ENCODE results near the gene SLC1A1. TPM values are rescaled to one million over a fixed set of nuclear protein-coding genes. Genes with fewer than 3 reads are reported as not detected.

Gene SLC1A1
- total RNA-seq, 1 experiment from 2014 or later: 8.5 TPM

GRCh38 chr9:4507306-4508130 lies 17.2 kb downstream of the SLC1A1 start:
- Mint-ChIP-seq H3K27me3 (ENCODE audit: low read depth) (peaks cover 5% of the 10 kb centered on the region; the same call in 1 of the 2 replicates), H3K36me3 (no peaks in the 10 kb centered on the region; the same call in 1 of the 2 replicates), H3K4me1 (peaks cover 14% of the 10 kb centered on the region), H3K4me3 (no peak overlapping the region), H3K9me3 (no peaks in the 10 kb centered on the region), H3K27ac (no peak overlapping the region)
- POLR2A ChIA-PET: interaction anchor here (0.7 kb wide), 1 partner anchor 1706 kb away, joined by 3 read pairs; no protein-coding TSS in a partner anchor
- TF ChIP-seq FOXP1 (CRISPR knock-in tag; IDR thresholded peaks at IDR 0.05; ENCODE audit: borderline replicate concordance) (no peak), E2F5 (CRISPR knock-in tag; IDR thresholded peaks at IDR 0.05) (no peak), NFE2L1 (CRISPR knock-in tag; IDR thresholded peaks at IDR 0.05) (no peak), IRF1 (CRISPR knock-in tag; IDR thresholded peaks at IDR 0.05) (no peak), FOXK1 (CRISPR knock-in tag; IDR thresholded peaks at IDR 0.05) (no peak), ZNF416 (CRISPR knock-in tag; IDR thresholded peaks at IDR 0.05) (no peak), IRF2 (CRISPR knock-in tag; IDR thresholded peaks at IDR 0.05; ENCODE audit: borderline replicate concordance, low read depth) (no peak), ZNF423 (CRISPR knock-in tag; IDR thresholded peaks at IDR 0.05) (no peak), ATF3 (CRISPR knock-in tag; conservative IDR thresholded peaks at IDR 0.05) (no peak), SMAD3 (CRISPR knock-in tag; IDR thresholded peaks at IDR 0.05; ENCODE audit: borderline replicate concordance) (no peak), MXD4 (CRISPR knock-in tag; IDR thresholded peaks at IDR 0.05; ENCODE audit: borderline replicate concordance) (no peak), RELA (CRISPR knock-in tag; IDR thresholded peaks at IDR 0.05; ENCODE audit: borderline replicate concordance) (no peak)
- no peak for ATAC-seq
- DNase-seq (ENCODE audit: low spot score): no peak
- CTCF ChIA-PET: interaction anchor here (2.5 kb wide), 1 partner anchor 42 kb away, joined by 9 read pairs; no protein-coding TSS in a partner anchor

GRCh38 chr9:4508246-4508906 lies 18.1 kb downstream of the SLC1A1 start:
- H3K27me3 Mint-ChIP-seq (ENCODE audit: low read depth): peaks cover 12% of the 10 kb centered on the region
- no peak overlapping the region; the same call in 1 of the 2 replicates for H3K27ac Mint-ChIP-seq
- ChIA-PET POLR2A (no interaction called here), CTCF (interaction anchor here (2.5 kb wide), 1 partner anchor 41 kb away, joined by 9 read pairs; no protein-coding TSS in a partner anchor)
- H3K4me3 Mint-ChIP-seq: no peak overlapping the region
- TF ChIP-seq ZNF425 (CRISPR knock-in tag; conservative IDR thresholded peaks at IDR 0.05) (no peak), KAT7 (CRISPR knock-in tag; IDR thresholded peaks at IDR 0.05; ENCODE audit: borderline replicate concordance) (no peak), USF1 (CRISPR knock-in tag; IDR thresholded peaks at IDR 0.05) (no peak), ZNF512 (CRISPR knock-in tag; IDR thresholded peaks at IDR 0.05; ENCODE audit: borderline replicate concordance) (no peak), SMAD3 (CRISPR knock-in tag; IDR thresholded peaks at IDR 0.05; ENCODE audit: borderline replicate concordance) (no peak), RORB (CRISPR knock-in tag; IDR thresholded peaks at IDR 0.05) (no peak), TEAD4 (CRISPR knock-in tag; IDR thresholded peaks at IDR 0.05) (no peak), MXD4 (CRISPR knock-in tag; IDR thresholded peaks at IDR 0.05; ENCODE audit: borderline replicate concordance) (no peak), NFYB (CRISPR knock-in tag; conservative IDR thresholded peaks at IDR 0.05; ENCODE audit: low read depth) (no peak), CDX4 (CRISPR knock-in tag; IDR thresholded peaks at IDR 0.05; ENCODE audit: borderline replicate concordance) (no peak), MYBL2 (CRISPR knock-in tag; IDR thresholded peaks at IDR 0.05) (no peak)
- ATAC-seq (no peak), DNase-seq (ENCODE audit: low spot score) (no peak)
- H3K4me1 Mint-ChIP-seq: peaks cover 16% of the 10 kb centered on the region
- H3K36me3 Mint-ChIP-seq: no peaks in the 10 kb centered on the region; the same call in 1 of the 2 replicates
- no peaks in the 10 kb centered on the region for H3K9me3 Mint-ChIP-seq
